ENCODE results near the gene TLCD3A.
"Not testable (repeated sequence)": the region's sequence is repeated elsewhere in the genome, so short reads cannot be mapped to it uniquely, and the experiment has no call there.

TLCD3A gene

DNA sequence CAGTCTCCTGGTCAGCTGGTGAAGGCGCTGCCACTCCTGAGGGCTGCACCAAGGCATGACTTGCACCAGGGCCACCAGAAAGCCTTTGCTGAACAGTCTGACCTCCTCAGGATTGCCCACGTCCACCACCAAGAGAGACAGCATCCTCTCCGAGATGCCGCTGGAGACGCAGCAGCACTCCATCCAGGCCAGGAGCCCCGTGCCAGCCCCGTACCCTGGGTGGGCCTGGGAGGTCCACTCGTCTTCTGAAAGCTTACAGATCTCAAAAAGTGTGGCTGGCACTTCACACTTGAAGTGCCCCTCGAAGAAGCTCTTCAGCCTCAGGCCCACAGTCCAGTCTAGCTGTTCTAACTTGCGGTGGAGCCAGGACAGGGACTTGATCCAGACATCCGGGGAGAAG lies 13.0 kb downstream of the TLCD3A start:
- no peaks in the 10 kb centered on the region for H3K9me3 ChIP-seq
- H3K4me1 ChIP-seq = no peaks in the 10 kb centered on the region
- no peaks in the 10 kb centered on the region for H3K27me3 ChIP-seq
- H3K36me3 ChIP-seq = peaks cover 31% of the 10 kb centered on the region
- TF ChIP-seq, protein P1, sequence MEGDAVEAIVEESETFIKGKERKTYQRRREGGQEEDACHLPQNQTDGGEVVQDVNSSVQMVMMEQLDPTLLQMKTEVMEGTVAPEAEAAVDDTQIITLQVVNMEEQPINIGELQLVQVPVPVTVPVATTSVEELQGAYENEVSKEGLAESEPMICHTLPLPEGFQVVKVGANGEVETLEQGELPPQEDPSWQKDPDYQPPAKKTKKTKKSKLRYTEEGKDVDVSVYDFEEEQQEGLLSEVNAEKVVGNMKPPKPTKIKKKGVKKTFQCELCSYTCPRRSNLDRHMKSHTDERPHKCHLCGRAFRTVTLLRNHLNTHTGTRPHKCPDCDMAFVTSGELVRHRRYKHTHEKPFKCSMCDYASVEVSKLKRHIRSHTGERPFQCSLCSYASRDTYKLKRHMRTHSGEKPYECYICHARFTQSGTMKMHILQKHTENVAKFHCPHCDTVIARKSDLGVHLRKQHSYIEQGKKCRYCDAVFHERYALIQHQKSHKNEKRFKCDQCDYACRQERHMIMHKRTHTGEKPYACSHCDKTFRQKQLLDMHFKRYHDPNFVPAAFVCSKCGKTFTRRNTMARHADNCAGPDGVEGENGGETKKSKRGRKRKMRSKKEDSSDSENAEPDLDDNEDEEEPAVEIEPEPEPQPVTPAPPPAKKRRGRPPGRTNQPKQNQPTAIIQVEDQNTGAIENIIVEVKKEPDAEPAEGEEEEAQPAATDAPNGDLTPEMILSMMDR (IDR thresholded peaks at IDR 0.05; ENCODE audit: low read depth, low read length) = no peak
- no peak overlapping the region for H3K4me3 ChIP-seq (ENCODE audit: low read depth, low read length)
- DNase-seq = no peak

DNA sequence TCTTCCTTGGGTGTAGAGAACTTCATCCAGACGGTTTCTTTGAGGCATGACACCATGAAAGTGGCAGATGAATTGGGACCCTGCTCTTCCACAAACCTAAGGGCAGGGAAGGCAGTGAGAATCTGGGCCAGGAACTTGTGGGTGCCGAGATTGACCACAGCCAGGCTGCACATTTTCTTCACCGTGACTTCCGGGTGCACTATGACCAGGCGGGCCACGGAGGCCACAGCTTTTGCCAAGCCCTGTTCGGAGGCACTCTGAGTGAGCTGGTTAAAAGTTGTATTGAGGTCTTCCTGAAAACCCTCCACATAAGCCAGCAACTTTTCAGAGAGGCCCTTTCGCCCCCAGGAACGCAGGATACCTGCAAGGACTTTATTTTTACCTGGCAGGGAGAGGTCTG lies 13.8 kb downstream of the TLCD3A start:
- Histone ChIP-seq H3K4me1 (no peaks in the 10 kb centered on the region), H3K27me3 (no peaks in the 10 kb centered on the region), H3K36me3 (peaks cover 31% of the 10 kb centered on the region), H3K9me3 (no peaks in the 10 kb centered on the region), H3K4me3 (ENCODE audit: low read depth, low read length) (no peak overlapping the region)
- no peak for DNase-seq
- TF ChIP-seq, protein P1 (IDR thresholded peaks at IDR 0.05; ENCODE audit: low read depth, low read length) = no peak

- H3K36me3 ChIP-seq = peaks cover 31% of the 10 kb centered on the region
- no peaks in the 10 kb centered on the region for H3K4me1 ChIP-seq
- H3K9me3 ChIP-seq = no peaks in the 10 kb centered on the region
- no peak overlapping the region for H3K4me3 ChIP-seq (ENCODE audit: low read depth, low read length)
- TF ChIP-seq, protein P1 (IDR thresholded peaks at IDR 0.05; ENCODE audit: low read depth, low read length) = no peak
- DNase-seq = no peak
- H3K27me3 ChIP-seq = no peaks in the 10 kb centered on the region
Observed at GRCh38 chr17:746783-747629, 14.6 kb downstream of the TLCD3A start.

DNA sequence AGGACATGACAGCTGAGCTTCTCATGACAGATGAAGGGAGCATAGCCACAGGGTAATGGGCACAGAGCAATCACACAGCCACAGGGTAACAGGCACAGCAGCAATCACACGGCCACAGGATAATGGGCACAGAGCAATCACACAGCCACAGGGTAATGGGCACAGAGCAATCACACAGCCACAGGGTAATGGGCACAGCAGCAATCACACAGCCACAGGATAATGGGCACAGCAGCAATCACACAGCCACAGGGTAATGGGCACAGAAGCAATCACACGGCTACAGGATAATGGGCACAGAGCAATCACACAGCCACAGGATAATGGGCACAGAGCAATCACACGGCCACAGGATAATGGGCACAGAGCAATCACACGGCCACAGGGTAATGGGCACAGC lies 16.2 kb downstream of the TLCD3A start:
- peaks cover 31% of the 10 kb centered on the region for H3K36me3 ChIP-seq
- DNase-seq; H3K4me3 ChIP-seq (ENCODE audit: low read depth, low read length); H3K27me3 ChIP-seq; H3K4me1 ChIP-seq; H3K9me3 ChIP-seq: not testable (repeated sequence)

DNA sequence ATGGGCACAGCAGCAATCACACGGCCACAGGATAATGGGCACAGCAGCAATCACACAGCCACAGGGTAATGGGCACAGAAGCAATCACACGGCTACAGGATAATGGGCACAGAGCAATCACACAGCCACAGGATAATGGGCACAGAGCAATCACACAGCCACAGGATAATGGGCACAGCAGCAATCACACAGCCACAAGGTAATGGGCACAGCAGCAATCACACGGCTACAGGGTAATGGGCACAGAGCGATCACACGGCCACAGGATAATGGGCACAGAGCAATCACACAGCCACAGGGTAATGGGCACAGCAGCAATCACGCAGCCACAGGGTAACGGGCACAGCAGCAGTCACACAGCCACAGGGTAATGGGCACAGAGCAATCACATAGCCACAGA lies 17.0 kb downstream of the TLCD3A start:
- H3K36me3 ChIP-seq = peaks cover 27% of the 10 kb centered on the region
- not testable (repeated sequence) for H3K27me3 ChIP-seq; DNase-seq; H3K4me1 ChIP-seq; H3K4me3 ChIP-seq (ENCODE audit: low read depth, low read length); H3K9me3 ChIP-seq

GRCh38 chr17:750431-751037 lies 18.1 kb downstream of the TLCD3A start:
- DNase-seq = no peak

More at GRCh38 chr17:750431-751037, 18.1 kb downstream of the TLCD3A start:
- Histone ChIP-seq H3K27me3 (no peaks in the 10 kb centered on the region), H3K4me1 (no peaks in the 10 kb centered on the region), H3K4me3 (ENCODE audit: low read depth, low read length) (peak overlapping the region; percentile 78), H3K36me3 (peaks cover 17% of the 10 kb centered on the region), H3K9me3 (no peaks in the 10 kb centered on the region)
- TF ChIP-seq, protein P1 (IDR thresholded peaks at IDR 0.05; ENCODE audit: low read depth, low read length) = no peak

All from BE2C (cell line).